Testis (tissue), 3 donors: Measurements from ENCODE around the gene PIP5K1C. TPM values are rescaled to one million over a fixed set of nuclear protein-coding genes. Genes with fewer than 3 reads are reported as not detected.

Experiments used
- DNase-seq: peaks from one replicate; pipeline ENCODE4 v3.0.0-alpha.2; 2019
- H3K27ac ChIP-seq, 2 donors: fragments of 200-600 bp; sonication (generic); one replicate each; pipeline ENCODE4 v1.5.1; 2019
- H3K27me3 ChIP-seq: fragments of 200-600 bp; sonication (generic); one replicate; pipeline ENCODE4 v1.5.1; 2019
- H3K36me3 ChIP-seq: fragments of 200-600 bp; sonication (generic); one replicate; pipeline ENCODE4 v1.5.1; 2017; ENCODE audit warnings: low read depth; ENCODE audit errors: missing control alignments
- H3K4me1 ChIP-seq: fragments of 200-600 bp; sonication (generic); one replicate; pipeline ENCODE4 v1.5.1; 2019
- H3K4me3 ChIP-seq, 2 donors: fragments of 200-600 bp; sonication (generic); one replicate each; pipeline ENCODE4 v1.5.1; 2017 to 2019
- H3K9me3 ChIP-seq: fragments of 200-600 bp; sonication (generic); one replicate; pipeline ENCODE4 v1.5.1; 2017
- CTCF ChIP-seq, 3 experiments: fragments of 450-650 bp in 2 of 3; fragments of 200-600 bp in 1 of 3; sonication (generic) in 1 of 3; IDR thresholded peaks; one replicate each; pipeline ENCODE4 v1.5.1; 2016 to 2019; ENCODE audit warnings: antibody characterized with exemption in 3 of 3, mild to moderate bottlenecking in 2 of 3, moderate library complexity in 1 of 3
- POLR2A ChIP-seq: fragments of 450-650 bp; IDR thresholded peaks from one replicate; pipeline ENCODE4 v1.6.1; 2017; ENCODE audit warnings: antibody characterized with exemption, mild to moderate bottlenecking, moderate library complexity
- WGBS, 2 donors: methylation state at CpG; one replicate each; pipeline ENCODE4 v1.1.5; 2018; 5-methylcytosine and 5-hydroxymethylcytosine counted together
- intact Hi-C: fragments of 100-400 bp; cut with DNase I; formaldehyde crosslinking; loops from one replicate; pipeline ENCODE4 v1.15.1; 2023; ENCODE audit warnings: low total_unique reads
- polyA plus RNA-seq: library from polyadenylated mRNA; stranded (reverse); fragments of 350-450 nt; fragmentation: Illumina TruSeq; extraction: RNeasy Lipid Tissue Mini Kit (QIAGEN cat#74804); gene quantifications from one replicate; pipeline ENCODE4 v1.2.3, GENCODE V29; 2014; ENCODE audit warnings: low read depth, low replicate concordance; ENCODE audit not compliant: insufficient read depth
- total RNA-seq, 2 donors: library from RNA; depleted of rRNA; stranded (reverse); fragments of >200 nt; gene quantifications; one replicate each; pipeline ENCODE4 v1.2.3, GENCODE V29; 2016

Gene PIP5K1C
- total and polyA plus RNA-seq, 3 donors from 2014 or later, result 80.2 to 99.1 (median 87.0) TPM

- Histone ChIP-seq H3K9me3 (no peaks in the 10 kb centered on the region), H3K4me3 (no peak overlapping the region), H3K27me3 (no peaks in the 10 kb centered on the region), H3K4me1 (no peaks in the 10 kb centered on the region), H3K27ac (no peak overlapping the region), H3K36me3 (no peaks in the 10 kb centered on the region)
- 94 to 95% methylated on average over 2 of the region's 2 CpGs for WGBS, 2 donors
- no peak for DNase-seq
- TF ChIP-seq POLR2A, result no peak
- TF ChIP-seq CTCF (IDR thresholded peaks at IDR 0.05), result no peak
- intact Hi-C loops, result no loop called here
These were observed 43.2 kb upstream of the PIP5K1C start for GRCh38 chr19:3743486-3743885.

- 87 to 88% methylated on average over 11 to 24 of the region's 24 CpGs for WGBS, 2 donors
- H3K4me3 ChIP-seq, result no peak overlapping the region
- TF ChIP-seq POLR2A (no peak), CTCF (IDR thresholded peaks at IDR 0.05) (no peak)
- H3K9me3 ChIP-seq, result no peaks in the 10 kb centered on the region
- no peaks in the 10 kb centered on the region for H3K27me3 ChIP-seq
- no peak overlapping the region for H3K27ac ChIP-seq
- no peaks in the 10 kb centered on the region for H3K4me1 ChIP-seq
- no peak for DNase-seq
- no peaks in the 10 kb centered on the region for H3K36me3 ChIP-seq
- intact Hi-C loops, result no loop called here
These were observed 40.2 kb upstream of the PIP5K1C start for GRCh38 chr19:3740431-3740830.

- no peaks in the 10 kb centered on the region for H3K9me3 ChIP-seq
- no peaks in the 10 kb centered on the region for H3K27me3 ChIP-seq
- no peak for DNase-seq
- no peaks in the 10 kb centered on the region for H3K4me1 ChIP-seq
- TF ChIP-seq CTCF (IDR thresholded peaks at IDR 0.05), result no peak
- TF ChIP-seq POLR2A, result no peak
- H3K4me3 ChIP-seq, result no peak overlapping the region
- no peak overlapping the region for H3K27ac ChIP-seq
- no peaks in the 10 kb centered on the region for H3K36me3 ChIP-seq
- 90 to 91% methylated on average over 27 to 32 of the region's 32 CpGs for WGBS, 2 donors
- intact Hi-C loops, result no loop called here
These were observed 38.4 kb upstream of the PIP5K1C start for GRCh38 chr19:3738477-3739220.

- TF ChIP-seq CTCF (IDR thresholded peaks at IDR 0.05) (no peak), POLR2A (no peak)
- intact Hi-C loops, result no loop called here
- H3K36me3 ChIP-seq, result no peaks in the 10 kb centered on the region
- no peak overlapping the region for H3K4me3 ChIP-seq
- H3K27me3 ChIP-seq, result no peaks in the 10 kb centered on the region
- no peaks in the 10 kb centered on the region for H3K9me3 ChIP-seq
- DNase-seq, result no peak
- no peaks in the 10 kb centered on the region for H3K4me1 ChIP-seq
- WGBS, 2 donors, result 85 to 88% methylated on average over 10 of the region's 10 CpGs
- no peak overlapping the region for H3K27ac ChIP-seq
These were observed 37.4 kb upstream of the PIP5K1C start for GRCh38 chr19:3737487-3738205.
